ENCODE results near the gene DRP2. TPM values are rescaled to one million over a fixed set of nuclear protein-coding genes. Genes with fewer than 3 reads are reported as not detected.

DRP2 gene
- total RNA-seq (2022; extraction: Qiagen RNA extraction), result 0.15 to 0.19 TPM (median 0.19 TPM) in 5 replicates

GRCh38 chrX:101219116-101219863, at the start of gene DRP2:
DRP2 (plus strand) TSS chrX:101219786; CDS start chrX:101231648, 11,862 bp downstream.

GRCh38 chrX:101290957-101291603, 71.5 kb downstream of the DRP2 start, which contains the start of gene TAF7L:
TAF7L (minus strand) TSS chrX:101291334; CDS start chrX:101287543, 3,791 bp downstream.

Other genes starting within 250 kb of the DRP2 start
- 14.0 to 17.6 TPM (median 16.8 TPM) in 5 replicates for gene TRMT2B, start 167.7 kb upstream of the DRP2 start, total RNA-seq (2022; extraction: Qiagen RNA extraction)
- gene TMEM35A, start 140.9 kb upstream of the DRP2 start, total RNA-seq (2022; extraction: Qiagen RNA extraction), result 0.06 TPM in 1 of 5 replicates, not detected in the others
- 10.2 to 15.8 TPM (median 14.4 TPM) in 5 replicates for gene CENPI, start 121.6 kb upstream of the DRP2 start, total RNA-seq (2022; extraction: Qiagen RNA extraction)
- gene TAF7L, start 71.5 kb downstream of the DRP2 start, total RNA-seq (2022; extraction: Qiagen RNA extraction), result 0.05 to 0.22 TPM (median 0.09 TPM) in 5 replicates
- gene TIMM8A, start 129.0 kb downstream of the DRP2 start, total RNA-seq (2022; extraction: Qiagen RNA extraction), result 26.3 to 27.2 TPM (median 26.7 TPM) in 5 replicates
- gene BTK, start 166.4 kb downstream of the DRP2 start, total RNA-seq (2022; extraction: Qiagen RNA extraction), result 0.12 to 0.20 TPM (median 0.20 TPM) in 4 of 5 replicates, not detected in the other
- 2,394 to 3,664 TPM (median 2,504 TPM) in 5 replicates for gene RPL36A, start 171.2 kb downstream of the DRP2 start, total RNA-seq (2022; extraction: Qiagen RNA extraction)
- 141 to 167 TPM (median 159 TPM) in 5 replicates for gene GLA, start 188.1 kb downstream of the DRP2 start, total RNA-seq (2022; extraction: Qiagen RNA extraction)
- gene HNRNPH2, start 188.4 kb downstream of the DRP2 start, total RNA-seq (2022; extraction: Qiagen RNA extraction), result 58.0 to 65.0 TPM (median 59.2 TPM) in 5 replicates